A549 (cell line): Measurements from ENCODE around the gene KCNK2.

ENCODE experiments used
- BCL3 ChIP-seq: fragments of >200 bp; sonication (Bioruptor Twin); formaldehyde crosslinking; IDR thresholded peaks from 3 replicates; pipeline ENCODE4 v1.6.1; 2016
- CTCF ChIP-seq: fragments of >200 bp; sonication (Bioruptor Twin); formaldehyde crosslinking; IDR thresholded peaks from 3 replicates; pipeline ENCODE4 v1.5.1; 2016
- E2F6 ChIP-seq: IDR thresholded peaks from 2 replicates; pipeline ENCODE4 v1.6.1; 2012; ENCODE audit warnings: low read depth, borderline replicate concordance
- ELK1 ChIP-seq: fragments of 150-350 bp; IDR thresholded peaks from 2 replicates; pipeline ENCODE4 v1.6.1; 2014; ENCODE audit warnings: low read depth, mild to moderate bottlenecking, low read length
- JUNB ChIP-seq: fragments of >200 bp; sonication (Bioruptor Twin); formaldehyde crosslinking; IDR thresholded peaks from 2 replicates; pipeline ENCODE4 v1.6.1; 2016
- KDM1A ChIP-seq: fragments of 200-600 bp; sonication (generic); IDR thresholded peaks from 2 replicates; pipeline ENCODE4 v1.6.1; 2016; ENCODE audit warnings: low read depth, mild to moderate bottlenecking
- MAX ChIP-seq: IDR thresholded peaks from 2 replicates; pipeline ENCODE4 v1.6.1; 2012
- MYC ChIP-seq: IDR thresholded peaks from 2 replicates; pipeline ENCODE4 v1.6.1; 2012; ENCODE audit warnings: mild to moderate bottlenecking, inconsistent platforms, low read length, improper control_type of control experiment, borderline replicate concordance
- PHF8 ChIP-seq: fragments of 200-600 bp; sonication (generic); IDR thresholded peaks from 2 replicates; pipeline ENCODE4 v1.6.1; 2016; ENCODE audit warnings: low read depth, mild to moderate bottlenecking, antibody characterized with exemption, moderate library complexity, borderline replicate concordance
- POLR2A ChIP-seq: IDR thresholded peaks from 2 replicates; pipeline ENCODE4 v1.6.1; 2012; ENCODE audit warnings: mild to moderate bottlenecking, low read length
- RAD21 ChIP-seq, 2 experiments: fragments of >200 bp in 1 of 2; sonication (Bioruptor Twin) in 1 of 2; formaldehyde crosslinking in 1 of 2; IDR thresholded peaks in 1 of 2; conservative IDR thresholded peaks in 1 of 2; 2 replicates in 1 of 2; 3 replicates in 1 of 2; pipeline ENCODE4 v1.6.1; 2012 to 2018; ENCODE audit warnings: inconsistent platforms in 1 of 2
- RCOR1 ChIP-seq: fragments of 150-350 bp; IDR thresholded peaks from 2 replicates; pipeline ENCODE4 v1.6.1; 2014; ENCODE audit warnings: antibody characterized with exemption, low read length, low read depth
- REST ChIP-seq: fragments of 200-600 bp; sonication (generic); IDR thresholded peaks from 2 replicates; pipeline ENCODE4 v1.6.1; 2016; ENCODE audit warnings: antibody characterized with exemption, mild to moderate bottlenecking, moderate library complexity
- ZFP36 ChIP-seq: fragments of 450-650 bp; IDR thresholded peaks from 2 replicates; pipeline ENCODE4 v1.6.1; 2014; ENCODE audit warnings: borderline replicate concordance; ENCODE audit not compliant: partially characterized antibody

- TF ChIP-seq CTCF (no peak), POLR2A (no peak), JUNB (no peak), MAX (no peak), ELK1 (no peak), E2F6 (no peak), MYC (no peak), REST (no peak), KDM1A (no peak), RCOR1 (no peak), BCL3 (no peak), ZFP36 (no peak), RAD21 (conservative IDR thresholded peaks at IDR 0.05 in 1 of 2, IDR thresholded peaks at IDR 0.05 in 1 of 2) (no peak), PHF8 (no peak)
Measured at GRCh38 chr1:215160351-215160750, 77.8 kb downstream of the KCNK2 start.
